A549 (cell line): ENCODE results near the gene GBE1. TPM values are rescaled to one million over a fixed set of nuclear protein-coding genes. Genes with fewer than 3 reads are reported as not detected.

Source experiments
- ATAC-seq, 2 experiments: fragments of 200-7000 bp in 1 of 2; fragments of >200 bp in 1 of 2; cut with Nextera tagmentation in 1 of 2; cut with Tn5 transposase in 1 of 2; 3 replicates each; pipeline versions ENCODE4 v1.8.0 to v1.9.1; 2018 to 2020; ENCODE audit warnings: mild to moderate bottlenecking in 1 of 2, moderate library complexity in 1 of 2
- CTCF ChIA-PET: fragments of 300-600 bp; sonication (Branson Sonifier 250); formaldehyde crosslinking; extraction: SDS; loops from one replicate; lab custom pipeline; 2021; ENCODE audit warnings: antibody characterized with exemption, inconsistent platforms; lab: Yijun Ruan, JAX
- POLR2A ChIA-PET: fragments of 350-600 bp; formaldehyde crosslinking; extraction: SDS; loops from one replicate; lab custom pipeline; 2021; ENCODE audit warnings: antibody characterized with exemption, inconsistent platforms; lab: Yijun Ruan, JAX
- DNase-seq, 2 experiments: peaks; one replicate each; pipeline versions ENCODE4 v3.0.0 to v3.0.0-alpha.2; 2011 to 2016; ENCODE audit warnings: low read depth in 1 of 2, low spot score in 1 of 2
- FAIRE-seq: peaks from 2 replicates; lab custom pipeline; 2011; peaks lifted over from hg19 to GRCh38; lab: Jason Lieb, UNC
- H3K27ac ChIP-seq, 2 experiments: fragments of >200 bp; sonication (Bioruptor Twin); formaldehyde crosslinking; 3 replicates each; pipeline ENCODE4 v1.5.1; 2016 to 2017
- H3K4me1 ChIP-seq: fragments of >200 bp; sonication (Bioruptor Twin); formaldehyde crosslinking; 3 replicates; pipeline ENCODE4 v1.6.1; 2016
- H3K4me2 ChIP-seq: fragments of >200 bp; sonication (Bioruptor Twin); formaldehyde crosslinking; 3 replicates; pipeline ENCODE4 v1.6.1; 2016
- H3K4me3 ChIP-seq: fragments of >200 bp; sonication (Bioruptor Twin); formaldehyde crosslinking; 3 replicates; pipeline ENCODE4 v1.5.1; 2016
- H3K9me3 ChIP-seq: fragments of >200 bp; sonication (Bioruptor Twin); formaldehyde crosslinking; 3 replicates; pipeline ENCODE4 v1.6.1; 2016
- CBX2 ChIP-seq: fragments of 200-600 bp; sonication (generic); IDR thresholded peaks from 2 replicates; pipeline ENCODE4 v1.6.1; 2016; ENCODE audit warnings: low read depth, mild to moderate bottlenecking, borderline replicate concordance
- EHF ChIP-seq: fragments of 250-450 bp; sonication (Bioruptor Pico); IDR thresholded peaks from 2 replicates; pipeline ENCODE4 v1.5.0; 2020; ENCODE audit warnings: mild to moderate bottlenecking
- FOSL2 ChIP-seq, 2 experiments: fragments of 450-650 bp in 1 of 2; fragments of >200 bp in 1 of 2; sonication (Bioruptor Twin) in 1 of 2; formaldehyde crosslinking; IDR thresholded peaks; 2 replicates each; pipeline versions ENCODE4 v1.5.0 to v1.6.1; 2016 to 2020; ENCODE audit warnings: mild to moderate bottlenecking in 1 of 2, moderate library complexity in 1 of 2
- HDAC2 ChIP-seq: fragments of 200-600 bp; sonication (generic); IDR thresholded peaks from 2 replicates; pipeline ENCODE4 v1.6.1; 2016
- HOXA7 ChIP-seq: fragments of 250-450 bp; sonication (Bioruptor Pico); IDR thresholded peaks from 2 replicates; pipeline ENCODE4 v1.5.0; 2020; ENCODE audit warnings: mild to moderate bottlenecking, moderate library complexity
- KDM1A ChIP-seq: fragments of 200-600 bp; sonication (generic); IDR thresholded peaks from 2 replicates; pipeline ENCODE4 v1.6.1; 2016; ENCODE audit warnings: low read depth, mild to moderate bottlenecking
- POLR2A ChIP-seq: IDR thresholded peaks from 2 replicates; pipeline ENCODE4 v1.6.1; 2012; ENCODE audit warnings: mild to moderate bottlenecking, low read length
- RCOR1 ChIP-seq: fragments of 150-350 bp; IDR thresholded peaks from 2 replicates; pipeline ENCODE4 v1.6.1; 2014; ENCODE audit warnings: antibody characterized with exemption, low read length, low read depth
- RFX5 ChIP-seq: fragments of 450-650 bp; IDR thresholded peaks from 2 replicates; pipeline ENCODE4 v1.7.1; 2014; ENCODE audit warnings: antibody characterized with exemption, mild to moderate bottlenecking, moderate library complexity
- SMC3 ChIP-seq: fragments of >200 bp; sonication (Bioruptor Twin); formaldehyde crosslinking; IDR thresholded peaks from 3 replicates; pipeline ENCODE4 v1.6.1; 2018; ENCODE audit warnings: inconsistent platforms
- SREBF2 ChIP-seq: fragments of 450-650 bp; IDR thresholded peaks from 2 replicates; pipeline ENCODE4 v1.6.1; 2014; ENCODE audit warnings: mild to moderate bottlenecking, moderate library complexity
- TP53 ChIP-seq: fragments of 250-450 bp; sonication (Bioruptor Pico); IDR thresholded peaks from 2 replicates; pipeline ENCODE4 v1.5.0; 2021; ENCODE audit warnings: mild to moderate bottlenecking, moderate library complexity
- ZFP36 ChIP-seq: fragments of 450-650 bp; IDR thresholded peaks from 2 replicates; pipeline ENCODE4 v1.6.1; 2014; ENCODE audit warnings: borderline replicate concordance; ENCODE audit not compliant: partially characterized antibody
- ZSCAN20 ChIP-seq: fragments of 250-450 bp; sonication (Bioruptor Pico); IDR thresholded peaks from 2 replicates; pipeline ENCODE4 v1.8.0; 2022; ENCODE audit warnings: mild to moderate bottlenecking, moderate library complexity
- WGBS: methylation state at CpG from one replicate; pipeline ENCODE4 v1.1.6; 2017; ENCODE audit errors: missing lambda C conversion rate; 5-methylcytosine and 5-hydroxymethylcytosine counted together
- polyA plus RNA-seq, 4 experiments: library from polyadenylated mRNA; depleted of rRNA in 3 of 4; stranded (reverse); fragments of >200 nt; fragmentation: RNase III in 1 of 4; extraction: RNeasy Plus Mini Kit Qiagen cat#74134 plus additional on column Dnase treatment in 1 of 4; gene quantifications; 2 replicates in 3 of 4; 3 replicates in 1 of 4; pipeline ENCODE4 v1.2.3, GENCODE V29; 2011 to 2017
- TF ChIP-seq, protein P1 (sequence below): IDR thresholded peaks from 2 replicates; pipeline ENCODE4 v1.6.1; 2012; ENCODE audit warnings: low read depth, borderline replicate concordance
- TF ChIP-seq, protein P2 (sequence below): fragments of 150-350 bp; IDR thresholded peaks from 2 replicates; pipeline ENCODE4 v1.6.1; 2014; ENCODE audit warnings: low read depth, mild to moderate bottlenecking, low read length
- TF ChIP-seq, protein P3 (sequence below): fragments of 450-650 bp; IDR thresholded peaks from 2 replicates; pipeline ENCODE4 v1.6.1; 2014; ENCODE audit warnings: antibody characterized with exemption

The GBE1 gene
- polyA plus RNA-seq, 2 of the 4 experiments (the other 2 are of a cell fraction): 39.5 to 55.0 TPM

DNA sequence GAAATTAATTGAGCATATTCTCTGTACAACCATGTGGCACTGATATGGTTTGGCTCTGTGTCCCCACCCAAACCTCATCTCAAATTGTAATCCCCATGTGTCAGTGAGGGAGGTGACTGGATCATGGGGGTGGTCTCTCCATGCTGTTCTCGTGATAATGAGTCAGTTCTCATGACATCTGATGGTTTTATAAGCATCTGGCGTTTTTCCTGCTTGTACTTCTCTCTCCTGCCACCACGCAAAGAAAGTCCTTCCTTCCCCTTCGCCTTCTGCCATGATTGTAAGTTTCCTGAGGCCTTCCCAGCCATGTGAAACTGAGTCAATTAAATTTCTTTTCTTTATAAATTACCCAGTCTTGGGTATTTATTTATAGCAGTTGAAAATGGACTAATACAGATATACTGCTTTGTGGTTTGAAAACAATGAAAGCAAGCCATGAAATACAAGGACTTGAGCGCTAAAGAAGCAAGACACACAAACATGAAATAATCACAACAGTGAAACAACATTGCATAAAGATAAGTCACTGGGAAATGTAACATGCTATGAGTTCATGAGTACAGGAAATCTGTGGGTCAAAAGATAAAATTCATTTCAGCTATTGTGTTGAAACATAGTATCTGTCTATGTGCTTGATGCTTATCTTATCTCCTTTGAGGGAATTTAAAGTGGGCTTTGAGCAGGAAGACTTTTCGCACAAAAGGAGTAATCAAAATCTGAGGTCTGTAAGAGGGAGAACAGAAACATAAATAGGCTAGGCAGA is 288.7 kb downstream of the GBE1 start:
- no peak for FAIRE-seq
- H3K27ac ChIP-seq: no peak overlapping the region
- TF ChIP-seq TP53 (CRISPR knock-in tag) (no peak), SMC3 (no peak), HDAC2 (no peak)
- TF ChIP-seq, all 56 proteins: peak for 0
- H3K4me3 ChIP-seq: no peak overlapping the region
- CTCF ChIA-PET: interaction anchor here (0.6 kb wide), 1 partner anchor 13 kb away, joined by 3 read pairs; no protein-coding TSS in a partner anchor
- 68% methylated on average over 6 of the region's 6 CpGs for WGBS
- no peaks in the 10 kb centered on the region for H3K4me1 ChIP-seq
- DNase-seq: no peak
- no peak overlapping the region for H3K4me2 ChIP-seq
- ATAC-seq: no peak
- H3K9me3 ChIP-seq: no peaks in the 10 kb centered on the region
- POLR2A ChIA-PET: no interaction called here

DNA sequence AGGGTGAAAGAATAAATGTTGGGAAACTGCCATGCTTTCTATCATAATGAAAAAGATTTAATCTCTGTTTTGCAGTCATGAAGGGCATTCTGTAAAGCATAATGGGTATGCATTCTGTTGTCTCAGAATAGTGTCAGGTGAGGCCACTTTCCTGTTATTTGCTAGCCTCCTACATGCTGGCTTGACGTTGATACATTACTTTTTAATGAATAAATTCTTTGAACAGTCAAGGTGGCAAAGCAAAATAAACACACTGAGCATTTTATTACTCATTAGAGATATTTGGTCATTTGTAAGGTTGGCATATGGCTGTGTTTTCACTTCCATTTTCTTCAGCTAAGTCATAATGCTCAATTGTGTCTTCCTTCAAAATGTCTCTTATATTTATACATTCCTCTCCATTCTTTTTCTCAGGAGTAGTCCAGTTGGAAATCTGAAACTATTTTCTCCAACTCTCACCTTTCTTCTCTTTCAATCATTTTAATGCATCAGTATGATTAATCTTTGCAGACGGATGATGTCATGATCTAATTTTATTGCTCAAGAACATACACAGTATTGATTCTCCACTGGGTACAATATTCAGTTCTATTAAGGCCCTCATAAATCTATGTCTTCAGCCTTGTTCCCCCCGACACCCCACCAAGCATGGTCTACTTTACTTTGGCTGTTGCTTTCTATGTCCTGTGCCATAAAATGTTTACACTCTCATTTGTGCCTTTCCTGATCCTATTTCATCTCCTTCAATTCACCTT is 290.7 kb downstream of the GBE1 start:
- no peaks in the 10 kb centered on the region for H3K9me3 ChIP-seq
- CTCF ChIA-PET: no interaction called here
- POLR2A ChIA-PET: no interaction called here
- DNase-seq: no peak
- no peak for ATAC-seq
- H3K4me1 ChIP-seq: peaks cover 2% of the 10 kb centered on the region; the same call in 1 of the 3 replicates
- no peak overlapping the region for H3K27ac ChIP-seq
- H3K4me2 ChIP-seq: no peak overlapping the region
- 49% methylated on average over 3 of the region's 3 CpGs for WGBS
- FAIRE-seq: no peak
- no peak overlapping the region for H3K4me3 ChIP-seq
- TF ChIP-seq FOSL2 (IDR thresholded peaks at IDR 0.05) (no peak), FOSL2 (CRISPR knock-in tag; IDR thresholded peaks at IDR 0.05) (no peak), HOXA7 (CRISPR knock-in tag) (no peak)

DNA sequence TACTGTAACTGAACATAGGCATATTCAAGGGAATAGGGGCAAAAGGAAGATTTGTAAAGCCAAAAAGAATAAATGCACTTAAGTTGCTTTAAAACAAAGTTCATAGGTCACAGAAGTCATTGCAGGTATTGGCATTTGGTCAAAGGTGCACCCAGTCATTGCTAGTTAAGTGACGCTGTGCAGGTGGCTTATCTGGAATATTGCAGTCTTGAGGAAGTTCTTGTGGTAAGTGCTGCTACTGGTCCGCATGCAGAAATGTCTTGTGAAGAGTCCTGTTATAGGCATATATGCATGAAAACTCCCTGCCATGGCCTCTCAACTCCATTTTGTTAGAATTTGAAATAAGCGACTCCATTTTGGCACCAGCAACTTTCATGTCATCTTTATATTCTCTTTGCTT is 293.1 kb downstream of the GBE1 start:
- Histone ChIP-seq H3K4me2 (no peak overlapping the region), H3K27ac (no peak overlapping the region), H3K9me3 (no peaks in the 10 kb centered on the region), H3K4me1 (peaks cover 4% of the 10 kb centered on the region; the same call in 1 of the 3 replicates), H3K4me3 (no peak overlapping the region)
- ChIA-PET POLR2A (no interaction called here), CTCF (no interaction called here)
- no peak for ATAC-seq
- 85% methylated on average over 3 of the region's 3 CpGs for WGBS
- TF ChIP-seq ZSCAN20 (CRISPR knock-in tag) (no peak), CBX2 (no peak), KDM1A (no peak), SMC3 (no peak)
- DNase-seq: no peak
- FAIRE-seq: no peak

DNA sequence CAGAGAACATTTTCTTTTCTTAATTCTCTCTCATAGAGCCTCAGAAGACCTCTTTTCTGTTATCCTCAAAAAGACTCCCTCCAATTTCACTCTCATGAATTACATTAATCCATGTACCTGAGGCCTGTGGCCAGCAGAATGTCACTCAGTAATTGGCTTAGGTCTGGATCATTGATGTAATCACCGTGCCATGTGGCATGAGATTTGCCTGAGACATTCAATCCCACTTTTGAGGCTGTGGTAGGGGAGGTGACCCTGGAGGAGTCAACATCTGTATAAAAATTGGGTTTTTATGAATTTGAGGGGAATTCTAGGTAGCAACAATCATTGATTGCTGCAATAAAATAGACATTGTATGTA is 295.3 kb downstream of the GBE1 start:
- POLR2A ChIA-PET: no interaction called here
- no peak for TF ChIP-seq ZFP36
- TF ChIP-seq, protein P1, sequence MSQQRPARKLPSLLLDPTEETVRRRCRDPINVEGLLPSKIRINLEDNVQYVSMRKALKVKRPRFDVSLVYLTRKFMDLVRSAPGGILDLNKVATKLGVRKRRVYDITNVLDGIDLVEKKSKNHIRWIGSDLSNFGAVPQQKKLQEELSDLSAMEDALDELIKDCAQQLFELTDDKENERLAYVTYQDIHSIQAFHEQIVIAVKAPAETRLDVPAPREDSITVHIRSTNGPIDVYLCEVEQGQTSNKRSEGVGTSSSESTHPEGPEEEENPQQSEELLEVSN: no peak
- TF ChIP-seq SREBF2: no peak
- TF ChIP-seq EHF: no peak
- TF ChIP-seq RFX5: no peak
- TF ChIP-seq POLR2A: no peak
- TF ChIP-seq, protein P2, sequence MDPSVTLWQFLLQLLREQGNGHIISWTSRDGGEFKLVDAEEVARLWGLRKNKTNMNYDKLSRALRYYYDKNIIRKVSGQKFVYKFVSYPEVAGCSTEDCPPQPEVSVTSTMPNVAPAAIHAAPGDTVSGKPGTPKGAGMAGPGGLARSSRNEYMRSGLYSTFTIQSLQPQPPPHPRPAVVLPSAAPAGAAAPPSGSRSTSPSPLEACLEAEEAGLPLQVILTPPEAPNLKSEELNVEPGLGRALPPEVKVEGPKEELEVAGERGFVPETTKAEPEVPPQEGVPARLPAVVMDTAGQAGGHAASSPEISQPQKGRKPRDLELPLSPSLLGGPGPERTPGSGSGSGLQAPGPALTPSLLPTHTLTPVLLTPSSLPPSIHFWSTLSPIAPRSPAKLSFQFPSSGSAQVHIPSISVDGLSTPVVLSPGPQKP: no peak
- TF ChIP-seq RCOR1: no peak
- no peak for TF ChIP-seq CBX2
- TF ChIP-seq, protein P3, sequence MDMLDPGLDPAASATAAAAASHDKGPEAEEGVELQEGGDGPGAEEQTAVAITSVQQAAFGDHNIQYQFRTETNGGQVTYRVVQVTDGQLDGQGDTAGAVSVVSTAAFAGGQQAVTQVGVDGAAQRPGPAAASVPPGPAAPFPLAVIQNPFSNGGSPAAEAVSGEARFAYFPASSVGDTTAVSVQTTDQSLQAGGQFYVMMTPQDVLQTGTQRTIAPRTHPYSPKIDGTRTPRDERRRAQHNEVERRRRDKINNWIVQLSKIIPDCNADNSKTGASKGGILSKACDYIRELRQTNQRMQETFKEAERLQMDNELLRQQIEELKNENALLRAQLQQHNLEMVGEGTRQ: no peak
- Histone ChIP-seq H3K4me3 (no peak overlapping the region), H3K9me3 (no peaks in the 10 kb centered on the region), H3K27ac (no peak overlapping the region), H3K4me2 (no peak overlapping the region), H3K4me1 (peaks cover 4% of the 10 kb centered on the region; the same call in 1 of the 3 replicates)
- ATAC-seq (no peak), DNase-seq (no peak), FAIRE-seq (no peak)
- CTCF ChIA-PET: interaction anchor here (0.5 kb wide), 1 partner anchor 9 kb away, joined by 3 read pairs; no protein-coding TSS in a partner anchor
- 77% methylated on average over 1 of the region's 1 CpG for WGBS
